Measurements from ENCODE around the gene ASIC2.

The ASIC2 gene

DNA sequence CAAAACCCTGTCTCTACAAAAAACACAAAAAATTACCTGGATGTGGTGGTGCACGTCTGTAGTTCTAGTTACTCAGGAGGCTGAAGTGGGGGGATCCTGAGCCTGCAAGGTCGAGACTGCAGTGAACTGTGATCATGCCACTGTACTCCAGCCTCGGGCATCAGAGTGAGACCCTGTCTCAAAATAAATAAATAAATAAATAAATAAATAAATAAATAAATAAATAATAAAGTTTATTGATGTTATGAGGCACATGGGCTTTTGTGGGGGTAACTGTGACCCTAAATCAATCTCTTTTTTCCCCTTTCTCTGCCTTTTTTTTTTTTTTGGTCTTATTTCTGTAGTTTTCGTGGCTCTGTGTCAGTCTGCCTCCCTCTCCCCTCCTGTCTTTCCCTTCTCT, 4.5 kb upstream of the ASIC2 start:
- ATAC-seq: no peak
- no peak for TF ChIP-seq ZC3H10 (CRISPR knock-in tag; IDR thresholded peaks at IDR 0.05)
- TF ChIP-seq ESRRG (CRISPR knock-in tag; IDR thresholded peaks at IDR 0.05): no peak
- no peak for TF ChIP-seq CSDC2 (CRISPR knock-in tag; IDR thresholded peaks at IDR 0.05)

DNA sequence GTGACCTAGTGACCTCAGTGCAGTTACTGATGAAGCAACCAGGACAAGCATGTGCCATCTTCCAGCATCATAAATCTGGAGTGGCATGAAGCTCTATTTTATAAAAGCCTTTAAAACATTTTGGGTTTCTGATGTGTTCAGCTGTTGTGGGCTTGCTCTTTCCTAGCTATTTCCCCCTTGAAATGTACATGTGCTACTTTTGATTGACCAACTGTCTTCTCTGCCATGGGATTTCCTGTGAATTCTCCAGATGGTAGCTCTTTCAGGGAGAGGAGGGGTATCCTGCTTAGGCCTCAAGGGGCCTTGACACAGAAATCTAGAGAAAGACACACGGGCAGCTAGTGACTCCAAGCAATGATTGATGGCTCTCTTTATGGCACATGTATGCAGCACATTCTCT, 1.9 kb upstream of the ASIC2 start:
- no peak for ATAC-seq
- TF ChIP-seq, protein P1, sequence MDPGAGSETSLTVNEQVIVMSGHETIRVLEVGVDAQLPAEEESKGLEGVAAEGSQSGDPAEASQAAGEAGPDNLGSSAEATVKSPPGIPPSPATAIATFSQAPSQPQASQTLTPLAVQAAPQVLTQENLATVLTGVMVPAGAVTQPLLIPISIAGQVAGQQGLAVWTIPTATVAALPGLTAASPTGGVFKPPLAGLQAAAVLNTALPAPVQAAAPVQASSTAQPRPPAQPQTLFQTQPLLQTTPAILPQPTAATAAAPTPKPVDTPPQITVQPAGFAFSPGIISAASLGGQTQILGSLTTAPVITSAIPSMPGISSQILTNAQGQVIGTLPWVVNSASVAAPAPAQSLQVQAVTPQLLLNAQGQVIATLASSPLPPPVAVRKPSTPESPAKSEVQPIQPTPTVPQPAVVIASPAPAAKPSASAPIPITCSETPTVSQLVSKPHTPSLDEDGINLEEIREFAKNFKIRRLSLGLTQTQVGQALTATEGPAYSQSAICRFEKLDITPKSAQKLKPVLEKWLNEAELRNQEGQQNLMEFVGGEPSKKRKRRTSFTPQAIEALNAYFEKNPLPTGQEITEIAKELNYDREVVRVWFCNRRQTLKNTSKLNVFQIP (CRISPR knock-in tag; IDR thresholded peaks at IDR 0.05; ENCODE audit: borderline replicate concordance, low read depth): no peak
- no peak for TF ChIP-seq GLIS3 (CRISPR knock-in tag; IDR thresholded peaks at IDR 0.05)
- TF ChIP-seq TOX (CRISPR knock-in tag; IDR thresholded peaks at IDR 0.05; ENCODE audit: borderline replicate concordance): no peak
- TF ChIP-seq ZNF70 (CRISPR knock-in tag; IDR thresholded peaks at IDR 0.05): no peak
- no peak for TF ChIP-seq ARNTL (CRISPR knock-in tag; IDR thresholded peaks at IDR 0.05; ENCODE audit: borderline replicate concordance, low read depth)
- TF ChIP-seq, protein P2, sequence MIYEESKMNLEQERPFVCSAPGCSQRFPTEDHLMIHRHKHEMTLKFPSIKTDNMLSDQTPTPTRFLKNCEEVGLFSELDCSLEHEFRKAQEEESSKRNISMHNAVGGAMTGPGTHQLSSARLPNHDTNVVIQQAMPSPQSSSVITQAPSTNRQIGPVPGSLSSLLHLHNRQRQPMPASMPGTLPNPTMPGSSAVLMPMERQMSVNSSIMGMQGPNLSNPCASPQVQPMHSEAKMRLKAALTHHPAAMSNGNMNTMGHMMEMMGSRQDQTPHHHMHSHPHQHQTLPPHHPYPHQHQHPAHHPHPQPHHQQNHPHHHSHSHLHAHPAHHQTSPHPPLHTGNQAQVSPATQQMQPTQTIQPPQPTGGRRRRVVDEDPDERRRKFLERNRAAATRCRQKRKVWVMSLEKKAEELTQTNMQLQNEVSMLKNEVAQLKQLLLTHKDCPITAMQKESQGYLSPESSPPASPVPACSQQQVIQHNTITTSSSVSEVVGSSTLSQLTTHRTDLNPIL (CRISPR knock-in tag; IDR thresholded peaks at IDR 0.05; ENCODE audit: low read depth): no peak
- no peak for TF ChIP-seq ZNF565 (CRISPR knock-in tag; conservative IDR thresholded peaks at IDR 0.05; ENCODE audit: low read depth)
- no peak for TF ChIP-seq ESRRG (CRISPR knock-in tag; IDR thresholded peaks at IDR 0.05)
- TF ChIP-seq, protein P3, sequence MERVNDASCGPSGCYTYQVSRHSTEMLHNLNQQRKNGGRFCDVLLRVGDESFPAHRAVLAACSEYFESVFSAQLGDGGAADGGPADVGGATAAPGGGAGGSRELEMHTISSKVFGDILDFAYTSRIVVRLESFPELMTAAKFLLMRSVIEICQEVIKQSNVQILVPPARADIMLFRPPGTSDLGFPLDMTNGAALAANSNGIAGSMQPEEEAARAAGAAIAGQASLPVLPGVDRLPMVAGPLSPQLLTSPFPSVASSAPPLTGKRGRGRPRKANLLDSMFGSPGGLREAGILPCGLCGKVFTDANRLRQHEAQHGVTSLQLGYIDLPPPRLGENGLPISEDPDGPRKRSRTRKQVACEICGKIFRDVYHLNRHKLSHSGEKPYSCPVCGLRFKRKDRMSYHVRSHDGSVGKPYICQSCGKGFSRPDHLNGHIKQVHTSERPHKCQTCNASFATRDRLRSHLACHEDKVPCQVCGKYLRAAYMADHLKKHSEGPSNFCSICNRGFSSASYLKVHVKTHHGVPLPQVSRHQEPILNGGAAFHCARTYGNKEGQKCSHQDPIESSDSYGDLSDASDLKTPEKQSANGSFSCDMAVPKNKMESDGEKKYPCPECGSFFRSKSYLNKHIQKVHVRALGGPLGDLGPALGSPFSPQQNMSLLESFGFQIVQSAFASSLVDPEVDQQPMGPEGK (CRISPR knock-in tag; IDR thresholded peaks at IDR 0.05; ENCODE audit: borderline replicate concordance): no peak
- no peak for TF ChIP-seq ZC3H10 (CRISPR knock-in tag; IDR thresholded peaks at IDR 0.05)
- TF ChIP-seq PPARA (CRISPR knock-in tag; IDR thresholded peaks at IDR 0.05; ENCODE audit: borderline replicate concordance): no peak
- no peak for TF ChIP-seq SNAI2 (CRISPR knock-in tag; IDR thresholded peaks at IDR 0.05)
- TF ChIP-seq CSDC2 (CRISPR knock-in tag; IDR thresholded peaks at IDR 0.05): no peak
- TF ChIP-seq, protein P4, sequence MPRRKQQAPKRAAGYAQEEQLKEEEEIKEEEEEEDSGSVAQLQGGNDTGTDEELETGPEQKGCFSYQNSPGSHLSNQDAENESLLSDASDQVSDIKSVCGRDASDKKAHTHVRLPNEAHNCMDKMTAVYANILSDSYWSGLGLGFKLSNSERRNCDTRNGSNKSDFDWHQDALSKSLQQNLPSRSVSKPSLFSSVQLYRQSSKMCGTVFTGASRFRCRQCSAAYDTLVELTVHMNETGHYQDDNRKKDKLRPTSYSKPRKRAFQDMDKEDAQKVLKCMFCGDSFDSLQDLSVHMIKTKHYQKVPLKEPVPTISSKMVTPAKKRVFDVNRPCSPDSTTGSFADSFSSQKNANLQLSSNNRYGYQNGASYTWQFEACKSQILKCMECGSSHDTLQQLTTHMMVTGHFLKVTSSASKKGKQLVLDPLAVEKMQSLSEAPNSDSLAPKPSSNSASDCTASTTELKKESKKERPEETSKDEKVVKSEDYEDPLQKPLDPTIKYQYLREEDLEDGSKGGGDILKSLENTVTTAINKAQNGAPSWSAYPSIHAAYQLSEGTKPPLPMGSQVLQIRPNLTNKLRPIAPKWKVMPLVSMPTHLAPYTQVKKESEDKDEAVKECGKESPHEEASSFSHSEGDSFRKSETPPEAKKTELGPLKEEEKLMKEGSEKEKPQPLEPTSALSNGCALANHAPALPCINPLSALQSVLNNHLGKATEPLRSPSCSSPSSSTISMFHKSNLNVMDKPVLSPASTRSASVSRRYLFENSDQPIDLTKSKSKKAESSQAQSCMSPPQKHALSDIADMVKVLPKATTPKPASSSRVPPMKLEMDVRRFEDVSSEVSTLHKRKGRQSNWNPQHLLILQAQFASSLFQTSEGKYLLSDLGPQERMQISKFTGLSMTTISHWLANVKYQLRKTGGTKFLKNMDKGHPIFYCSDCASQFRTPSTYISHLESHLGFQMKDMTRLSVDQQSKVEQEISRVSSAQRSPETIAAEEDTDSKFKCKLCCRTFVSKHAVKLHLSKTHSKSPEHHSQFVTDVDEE (CRISPR knock-in tag; IDR thresholded peaks at IDR 0.05): no peak
- no peak for TF ChIP-seq RARB (CRISPR knock-in tag; IDR thresholded peaks at IDR 0.05)
- TF ChIP-seq, protein P5, sequence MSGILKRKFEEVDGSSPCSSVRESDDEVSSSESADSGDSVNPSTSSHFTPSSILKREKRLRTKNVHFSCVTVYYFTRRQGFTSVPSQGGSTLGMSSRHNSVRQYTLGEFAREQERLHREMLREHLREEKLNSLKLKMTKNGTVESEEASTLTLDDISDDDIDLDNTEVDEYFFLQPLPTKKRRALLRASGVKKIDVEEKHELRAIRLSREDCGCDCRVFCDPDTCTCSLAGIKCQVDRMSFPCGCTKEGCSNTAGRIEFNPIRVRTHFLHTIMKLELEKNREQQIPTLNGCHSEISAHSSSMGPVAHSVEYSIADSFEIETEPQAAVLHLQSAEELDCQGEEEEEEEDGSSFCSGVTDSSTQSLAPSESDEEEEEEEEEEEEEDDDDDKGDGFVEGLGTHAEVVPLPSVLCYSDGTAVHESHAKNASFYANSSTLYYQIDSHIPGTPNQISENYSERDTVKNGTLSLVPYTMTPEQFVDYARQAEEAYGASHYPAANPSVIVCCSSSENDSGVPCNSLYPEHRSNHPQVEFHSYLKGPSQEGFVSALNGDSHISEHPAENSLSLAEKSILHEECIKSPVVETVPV (CRISPR knock-in tag; IDR thresholded peaks at IDR 0.05): no peak
- no peak for TF ChIP-seq ZFP30 (CRISPR knock-in tag; IDR thresholded peaks at IDR 0.05)
- TF ChIP-seq ZFP3 (CRISPR knock-in tag; IDR thresholded peaks at IDR 0.05): no peak

DNA sequence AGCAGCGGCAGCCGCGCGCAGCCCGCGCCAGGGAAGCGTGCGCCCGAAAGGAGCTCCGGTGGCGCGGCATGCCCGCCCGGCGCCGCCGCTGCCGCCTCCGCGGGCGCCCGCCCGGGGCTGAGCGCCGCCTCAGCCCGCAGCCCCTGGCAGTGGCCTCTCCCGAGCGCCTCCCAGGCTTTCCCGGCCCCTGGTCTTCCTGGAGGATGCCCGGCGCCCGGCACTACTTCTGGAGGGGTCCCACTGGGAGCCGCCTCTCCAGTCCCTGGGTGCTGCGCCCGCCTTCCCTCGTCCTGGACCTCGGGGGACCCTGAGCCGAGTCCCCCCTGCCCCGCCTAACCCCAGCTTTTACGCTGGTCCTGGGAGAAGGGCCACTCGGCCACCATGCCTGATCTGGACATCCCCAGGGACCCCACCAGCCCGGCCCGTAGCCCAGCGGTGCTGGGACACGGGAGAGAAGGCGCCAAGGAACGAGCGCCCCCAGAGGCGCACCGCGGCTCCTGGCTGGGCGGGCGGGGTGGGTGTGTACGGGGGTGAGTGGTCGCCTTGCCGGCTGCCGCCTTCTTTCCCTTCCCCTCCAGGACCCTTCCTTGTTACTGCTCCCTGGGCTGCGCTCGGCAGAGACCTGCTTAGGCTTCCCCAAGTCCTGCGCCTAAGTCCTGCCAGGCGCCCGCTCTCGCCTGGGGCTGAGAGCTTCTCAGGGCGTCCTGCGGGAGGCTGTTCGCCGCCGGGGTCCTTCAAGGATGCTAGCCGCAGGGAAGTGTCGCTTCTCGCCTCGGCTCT, 704 bp downstream of the ASIC2 start:
- peak; percentile 40; the same call in 2 of the 3 replicates for ATAC-seq
- TF ChIP-seq PPARA (CRISPR knock-in tag; IDR thresholded peaks at IDR 0.05; ENCODE audit: borderline replicate concordance) (no peak), BACH2 (CRISPR knock-in tag; IDR thresholded peaks at IDR 0.05; ENCODE audit: borderline replicate concordance) (no peak), ZNF70 (CRISPR knock-in tag; IDR thresholded peaks at IDR 0.05) (no peak), ZNF565 (CRISPR knock-in tag; conservative IDR thresholded peaks at IDR 0.05; ENCODE audit: low read depth) (no peak), ZFP3 (CRISPR knock-in tag; IDR thresholded peaks at IDR 0.05) (no peak), OSR1 (CRISPR knock-in tag; IDR thresholded peaks at IDR 0.05) (no peak), ZC3H10 (CRISPR knock-in tag; IDR thresholded peaks at IDR 0.05) (no peak), TOX (CRISPR knock-in tag; IDR thresholded peaks at IDR 0.05; ENCODE audit: borderline replicate concordance) (no peak), ZNF8 (CRISPR knock-in tag; IDR thresholded peaks at IDR 0.05) (no peak), GLIS3 (CRISPR knock-in tag; IDR thresholded peaks at IDR 0.05) (no peak), CSDC2 (CRISPR knock-in tag; IDR thresholded peaks at IDR 0.05) (no peak), RARB (CRISPR knock-in tag; IDR thresholded peaks at IDR 0.05) (no peak)
- TF ChIP-seq, protein P1 (CRISPR knock-in tag; IDR thresholded peaks at IDR 0.05; ENCODE audit: borderline replicate concordance, low read depth): no peak
- TF ChIP-seq, protein P5 (CRISPR knock-in tag; IDR thresholded peaks at IDR 0.05): no peak
- TF ChIP-seq, protein P3 (CRISPR knock-in tag; IDR thresholded peaks at IDR 0.05; ENCODE audit: borderline replicate concordance): no peak

All from SK-N-SH treated with all-trans-retinoic acid at 6 μM for 48 hours (cell line).